ENCODE results near the gene STPG2. TPM values are rescaled to one million over a fixed set of nuclear protein-coding genes. Genes with fewer than 3 reads are reported as not detected.

STPG2 gene
- total and polyA plus RNA-seq, 2 of the 4 experiments (the other 2 are of a cell fraction): not detected

DNA sequence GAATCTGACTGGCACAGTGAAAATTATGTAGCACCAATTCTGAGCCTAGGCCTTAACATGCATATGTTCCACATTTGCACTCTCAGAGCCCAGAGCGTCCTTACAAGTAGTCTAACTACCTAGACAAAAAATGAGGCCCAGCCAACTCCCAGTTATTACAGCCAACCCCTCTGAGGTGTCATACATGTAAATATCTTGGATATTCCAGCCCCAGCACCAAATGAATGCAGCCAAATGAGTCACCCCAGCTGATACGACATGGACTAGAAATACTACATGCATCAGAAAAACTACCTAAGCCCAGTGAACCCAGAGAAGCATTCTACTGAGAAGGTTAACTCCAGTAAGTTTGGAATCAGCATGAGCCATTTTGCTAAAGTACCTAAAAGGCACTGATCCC lies 145.1 kb downstream of the STPG2 start:
- dilution Hi-C loops (cut with HindIII; ENCODE audit: low sequenced_read_pairs, unreplicated experiment): no loop called here
- Histone ChIP-seq H2BK20ac (ENCODE audit: low read depth, low read length) (no peak overlapping the region), H3K36me3 (ENCODE audit: control insufficient read depth, insufficient read depth, low read length) (no peaks in the 10 kb centered on the region), H2BK15ac (ENCODE audit: low read depth, low read length) (no peak overlapping the region), H2AK9ac (replicated peaks; ENCODE audit: low read depth, low read length, poor library complexity) (no peak overlapping the region), H4K20me1 (ENCODE audit: insufficient read depth, low read length) (no peaks in the 10 kb centered on the region), H3K4me3 (ENCODE audit: insufficient read depth, low read depth, low read length) (no peak overlapping the region), H3K9me1 (ENCODE audit: insufficient read depth, low read length) (no peaks in the 10 kb centered on the region), H4K5ac (ENCODE audit: low read depth, low read length) (no peak overlapping the region), H3K4me2 (ENCODE audit: low read depth, low read length) (no peak overlapping the region), H3K23ac (ENCODE audit: low read depth, low read length) (no peak overlapping the region), H3K4me1 (ENCODE audit: control insufficient read depth, insufficient read depth, low read length) (no peaks in the 10 kb centered on the region), H2AK5ac (ENCODE audit: low read depth, low read length) (no peak overlapping the region), H3K18ac (ENCODE audit: low read depth, low read length) (no peak overlapping the region), H2AFZ (replicated peaks; ENCODE audit: low read length, poor library complexity) (no peak overlapping the region), H4K8ac (ENCODE audit: low read depth in 2 of 2, low read length in 2 of 2) (no peak overlapping the region), H3K9me3 (ENCODE audit: control insufficient read depth, insufficient read depth, low read length) (peaks cover 6% of the 10 kb centered on the region; the same call in 1 of the 2 replicates), H3K14ac (replicated peaks; ENCODE audit: low read depth, low read length) (no peak overlapping the region), H3K27me3 (ENCODE audit: control insufficient read depth, insufficient read depth, low read length) (no peaks in the 10 kb centered on the region), H2BK5ac (ENCODE audit: low read depth, low read length, poor library complexity, severe bottlenecking) (no peak overlapping the region), H3K27ac (ENCODE audit: insufficient read depth, low read length) (no peak overlapping the region), H3K4ac (ENCODE audit: low read depth, low read length) (no peak overlapping the region), H3K56ac (ENCODE audit: extremely low read depth, insufficient read depth, low read length) (no peak overlapping the region), H3K9ac (ENCODE audit: low read depth, low read length) (no peak overlapping the region), H3K79me1 (ENCODE audit: low read depth in 1 of 2, low read length in 2 of 2) (no peaks in the 10 kb centered on the region), H2BK120ac (ENCODE audit: low read depth, low read length) (no peak overlapping the region), H4K91ac (ENCODE audit: insufficient read depth, low read depth, low read length) (no peak overlapping the region)
- TF ChIP-seq, protein P1, sequence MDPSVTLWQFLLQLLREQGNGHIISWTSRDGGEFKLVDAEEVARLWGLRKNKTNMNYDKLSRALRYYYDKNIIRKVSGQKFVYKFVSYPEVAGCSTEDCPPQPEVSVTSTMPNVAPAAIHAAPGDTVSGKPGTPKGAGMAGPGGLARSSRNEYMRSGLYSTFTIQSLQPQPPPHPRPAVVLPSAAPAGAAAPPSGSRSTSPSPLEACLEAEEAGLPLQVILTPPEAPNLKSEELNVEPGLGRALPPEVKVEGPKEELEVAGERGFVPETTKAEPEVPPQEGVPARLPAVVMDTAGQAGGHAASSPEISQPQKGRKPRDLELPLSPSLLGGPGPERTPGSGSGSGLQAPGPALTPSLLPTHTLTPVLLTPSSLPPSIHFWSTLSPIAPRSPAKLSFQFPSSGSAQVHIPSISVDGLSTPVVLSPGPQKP (IDR thresholded peaks at IDR 0.05; ENCODE audit: borderline replicate concordance, low read depth, low read length): no peak
- no peak for TF ChIP-seq MXI1 (IDR thresholded peaks at IDR 0.05; ENCODE audit: borderline replicate concordance, low read depth, low read length)
- no peak for TF ChIP-seq BHLHE40 (IDR thresholded peaks at IDR 0.05; ENCODE audit: low read depth, low read length)
- no peak for TF ChIP-seq RFX5 (IDR thresholded peaks at IDR 0.05; ENCODE audit: low read depth, low read length)
- TF ChIP-seq CHD1 (IDR thresholded peaks at IDR 0.05; ENCODE audit: low read depth, low read length): no peak
- TF ChIP-seq, protein P2, sequence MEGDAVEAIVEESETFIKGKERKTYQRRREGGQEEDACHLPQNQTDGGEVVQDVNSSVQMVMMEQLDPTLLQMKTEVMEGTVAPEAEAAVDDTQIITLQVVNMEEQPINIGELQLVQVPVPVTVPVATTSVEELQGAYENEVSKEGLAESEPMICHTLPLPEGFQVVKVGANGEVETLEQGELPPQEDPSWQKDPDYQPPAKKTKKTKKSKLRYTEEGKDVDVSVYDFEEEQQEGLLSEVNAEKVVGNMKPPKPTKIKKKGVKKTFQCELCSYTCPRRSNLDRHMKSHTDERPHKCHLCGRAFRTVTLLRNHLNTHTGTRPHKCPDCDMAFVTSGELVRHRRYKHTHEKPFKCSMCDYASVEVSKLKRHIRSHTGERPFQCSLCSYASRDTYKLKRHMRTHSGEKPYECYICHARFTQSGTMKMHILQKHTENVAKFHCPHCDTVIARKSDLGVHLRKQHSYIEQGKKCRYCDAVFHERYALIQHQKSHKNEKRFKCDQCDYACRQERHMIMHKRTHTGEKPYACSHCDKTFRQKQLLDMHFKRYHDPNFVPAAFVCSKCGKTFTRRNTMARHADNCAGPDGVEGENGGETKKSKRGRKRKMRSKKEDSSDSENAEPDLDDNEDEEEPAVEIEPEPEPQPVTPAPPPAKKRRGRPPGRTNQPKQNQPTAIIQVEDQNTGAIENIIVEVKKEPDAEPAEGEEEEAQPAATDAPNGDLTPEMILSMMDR (conservative IDR thresholded peaks at IDR 0.05; ENCODE audit: low read depth, low read length): no peak
- no peak for TF ChIP-seq MAFK (IDR thresholded peaks at IDR 0.05; ENCODE audit: low read depth, low read length)
- TF ChIP-seq POLR2A (IDR thresholded peaks at IDR 0.05; ENCODE audit: low read depth, low read length): no peak
- no peak for TF ChIP-seq SMC3 (IDR thresholded peaks at IDR 0.05; ENCODE audit: low read depth, low read length)
- WGBS, 2 experiments (ENCODE audit: extremely low coverage in 2 of 2, insufficient read length in 1 of 2): 0% methylated on average over 1 of the region's 2 CpGs; no CpG with 5 or more reads in 1 of the 2 experiments
- ATAC-seq (ENCODE audit: low read depth) (no peak), DNase-seq (no peak)
- intact Hi-C loops (cut with micrococcal nuclease): no loop called here
- in situ Hi-C loops (cut with MboI; ENCODE audit: low sequenced_read_pairs): no loop called here
- BruUV-seq (replicated peaks): no TSS peak
- CTCF ChIA-PET: no interaction called here
- POLR2A ChIA-PET (ENCODE audit: unreplicated experiment): no interaction called here
